ENCODE results near the gene DOCK1.

DNA sequence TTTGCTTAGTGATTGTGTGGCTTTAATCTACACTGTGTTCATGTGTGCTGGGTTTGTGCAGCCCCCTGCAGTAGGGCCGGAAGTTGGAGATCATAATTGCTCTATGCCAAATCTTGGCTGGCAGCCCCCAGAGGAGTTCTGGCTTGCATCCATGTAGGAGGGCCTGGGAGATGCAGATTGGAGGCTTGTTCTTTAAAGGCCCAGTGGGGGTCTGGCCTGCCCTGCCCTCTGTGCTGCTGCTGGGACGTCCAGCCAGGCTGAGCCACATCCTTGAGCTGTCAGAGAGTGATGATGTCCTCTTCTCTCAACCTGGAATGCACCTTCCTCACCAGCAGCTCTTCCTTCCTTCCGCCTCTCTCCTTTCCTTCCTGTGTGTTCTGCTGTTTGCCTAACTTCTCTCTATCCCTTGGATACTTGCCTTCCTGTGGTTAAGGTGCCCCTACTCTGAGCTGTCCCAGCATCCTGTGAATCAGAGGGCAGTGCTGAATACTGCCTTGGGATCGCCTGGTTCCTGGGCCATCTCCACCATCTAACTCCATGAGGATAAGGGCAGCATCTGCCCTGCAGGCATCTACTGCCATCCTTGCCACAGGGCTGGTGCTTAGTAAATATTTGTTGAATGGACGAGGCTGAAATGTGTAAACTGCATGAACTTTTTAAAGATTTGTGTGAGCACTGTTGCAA, 30.2 kb downstream of the DOCK1 start:
- TF ChIP-seq, protein P1, sequence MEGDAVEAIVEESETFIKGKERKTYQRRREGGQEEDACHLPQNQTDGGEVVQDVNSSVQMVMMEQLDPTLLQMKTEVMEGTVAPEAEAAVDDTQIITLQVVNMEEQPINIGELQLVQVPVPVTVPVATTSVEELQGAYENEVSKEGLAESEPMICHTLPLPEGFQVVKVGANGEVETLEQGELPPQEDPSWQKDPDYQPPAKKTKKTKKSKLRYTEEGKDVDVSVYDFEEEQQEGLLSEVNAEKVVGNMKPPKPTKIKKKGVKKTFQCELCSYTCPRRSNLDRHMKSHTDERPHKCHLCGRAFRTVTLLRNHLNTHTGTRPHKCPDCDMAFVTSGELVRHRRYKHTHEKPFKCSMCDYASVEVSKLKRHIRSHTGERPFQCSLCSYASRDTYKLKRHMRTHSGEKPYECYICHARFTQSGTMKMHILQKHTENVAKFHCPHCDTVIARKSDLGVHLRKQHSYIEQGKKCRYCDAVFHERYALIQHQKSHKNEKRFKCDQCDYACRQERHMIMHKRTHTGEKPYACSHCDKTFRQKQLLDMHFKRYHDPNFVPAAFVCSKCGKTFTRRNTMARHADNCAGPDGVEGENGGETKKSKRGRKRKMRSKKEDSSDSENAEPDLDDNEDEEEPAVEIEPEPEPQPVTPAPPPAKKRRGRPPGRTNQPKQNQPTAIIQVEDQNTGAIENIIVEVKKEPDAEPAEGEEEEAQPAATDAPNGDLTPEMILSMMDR (conservative IDR thresholded peaks at IDR 0.05 in 1 of 2, IDR thresholded peaks at IDR 0.05 in 1 of 2; ENCODE audit: low read depth in 1 of 2, low read length in 2 of 2) = no peak
- no peak for TF ChIP-seq EZH2 (IDR thresholded peaks at IDR 0.05; ENCODE audit: low read length, missing control alignments)

Data from fibroblast of lung (primary cell).